NCI-H345 (cell line): ENCODE measurements around the gene CD9.

ENCODE experiments used
- DNase-seq: peaks from one replicate; lab custom pipeline; 2025; lab: John Stamatoyannopoulos, UW

CD9 gene

GRCh38 chr12:6221146-6221545 lies 20.9 kb downstream of the CD9 start:
- no peak for DNase-seq

GRCh38 chr12:6222078-6222654 lies 22.0 kb downstream of the CD9 start:
- no peak for DNase-seq

GRCh38 chr12:6223545-6223944 lies 23.3 kb downstream of the CD9 start:
- no peak for DNase-seq

GRCh38 chr12:6224550-6224949 lies 24.4 kb downstream of the CD9 start:
- peak; percentile 53 for DNase-seq

- no peak for DNase-seq
These were observed 25.4 kb downstream of the CD9 start for GRCh38 chr12:6225630-6226001.

- no peak for DNase-seq
These were observed 25.9 kb downstream of the CD9 start for GRCh38 chr12:6226002-6226678.

GRCh38 chr12:6226679-6227051 lies 26.5 kb downstream of the CD9 start:
- DNase-seq = no peak

- DNase-seq = no peak
These were observed 28.5 kb downstream of the CD9 start for GRCh38 chr12:6228535-6229223.

- no peak for DNase-seq
These were observed 29.3 kb downstream of the CD9 start for GRCh38 chr12:6229224-6230218.

GRCh38 chr12:6230321-6231110 lies 30.3 kb downstream of the CD9 start:
- DNase-seq = no peak

GRCh38 chr12:6231359-6232268 lies 31.4 kb downstream of the CD9 start:
- DNase-seq = no peak

GRCh38 chr12:6233121-6233971 lies 33.1 kb downstream of the CD9 start:
- DNase-seq = no peak

- DNase-seq = no peak
These were observed 34.0 kb downstream of the CD9 start for GRCh38 chr12:6234214-6234613.

- DNase-seq = no peak
These were observed 34.7 kb downstream of the CD9 start for GRCh38 chr12:6234906-6235305.

- DNase-seq = peak; percentile 44
These were observed 35.3 kb downstream of the CD9 start for GRCh38 chr12:6235499-6235898.

GRCh38 chr12:6235906-6236640 lies 35.9 kb downstream of the CD9 start:
- no peak for DNase-seq

- DNase-seq = no peak
These were observed 36.4 kb downstream of the CD9 start for GRCh38 chr12:6236641-6236940.

GRCh38 chr12:6237830-6238229 lies 37.6 kb downstream of the CD9 start:
- DNase-seq = no peak

GRCh38 chr12:6238875-6239274 lies 38.7 kb downstream of the CD9 start:
- DNase-seq = no peak
